Body of pancreas (tissue), 4 donors: ENCODE measurements around the gene ZNF441. TPM values are rescaled to one million over a fixed set of nuclear protein-coding genes. Genes with fewer than 3 reads are reported as not detected.

Experiments used
- ATAC-seq: fragments of 150-250 bp; one replicate; pipeline ENCODE4 v1.9.1; 2016
- DNase-seq, 4 donors: peaks; one replicate each; pipeline ENCODE4 v3.0.0-alpha.2; 2019
- H3K27ac ChIP-seq, 4 donors: fragments of 200-600 bp; sonication (generic); 1 replicate in 3 of 4; 2 replicates in 1 of 4; pipeline versions ENCODE4 v1.5.1 to v1.6.1; 2016 to 2019; ENCODE audit warnings: mild to moderate bottlenecking in 1 of 4, mixed read lengths in 1 of 4, moderate library complexity in 1 of 4
- H3K27me3 ChIP-seq, 2 donors: fragments of 200-600 bp; sonication (generic); one replicate each; pipeline ENCODE4 v1.6.0; 2016; ENCODE audit warnings: mild to moderate bottlenecking in 1 of 2
- H3K36me3 ChIP-seq, 2 donors: fragments of 200-600 bp; sonication (generic); replicated peaks in 1 of 2; 2 replicates each; pipeline ENCODE4 v1.5.1; 2016; ENCODE audit warnings: low read depth in 2 of 2; ENCODE audit not compliant: insufficient read depth in 1 of 2
- H3K4me1 ChIP-seq: fragments of 200-600 bp; sonication (generic); one replicate; pipeline ENCODE4 v1.6.0; 2016
- H3K4me3 ChIP-seq, 2 donors: fragments of 200-600 bp; sonication (generic); 1 replicate in 1 of 2; 2 replicates in 1 of 2; pipeline ENCODE4 v1.5.1; 2016 to 2019
- H3K9me3 ChIP-seq, 3 donors: fragments of 200-600 bp; sonication (generic); 1 replicate in 2 of 3; 2 replicates in 1 of 3; pipeline ENCODE4 v1.5.1; 2016
- POLR2A ChIP-seq, 3 donors: fragments of 450-650 bp; IDR thresholded peaks; one replicate each; pipeline ENCODE4 v1.6.1; 2016; ENCODE audit warnings: antibody characterized with exemption in 3 of 3, mild to moderate bottlenecking in 2 of 3
- WGBS, 2 donors: methylation state at CpG; one replicate each; pipeline ENCODE4 v1.1.5; 2017; 5-methylcytosine and 5-hydroxymethylcytosine counted together
- intact Hi-C: fragments of 100-400 bp; cut with DNase I; formaldehyde crosslinking; loops from one replicate; pipeline ENCODE4 v1.15.1; 2023
- total RNA-seq, 2 donors: library from RNA; depleted of rRNA; stranded (reverse); fragments of >200 nt; gene quantifications; one replicate each; pipeline ENCODE4 v1.1.0, GENCODE V29; 2016
- TF ChIP-seq, protein P1 (sequence below), 7 experiments: fragments of 450-650 bp in 4 of 7; fragments of 200-600 bp in 3 of 7; sonication (generic) in 3 of 7; IDR thresholded peaks; one replicate each; pipeline ENCODE4 v1.5.1; 2016 to 2019; ENCODE audit warnings: antibody characterized with exemption in 7 of 7

The ZNF441 gene
- 10 to 100 TPM in 1 of 2 donors, 1 to 10 TPM in 1; 7.3 to 13.8 TPM for total RNA-seq

DNA sequence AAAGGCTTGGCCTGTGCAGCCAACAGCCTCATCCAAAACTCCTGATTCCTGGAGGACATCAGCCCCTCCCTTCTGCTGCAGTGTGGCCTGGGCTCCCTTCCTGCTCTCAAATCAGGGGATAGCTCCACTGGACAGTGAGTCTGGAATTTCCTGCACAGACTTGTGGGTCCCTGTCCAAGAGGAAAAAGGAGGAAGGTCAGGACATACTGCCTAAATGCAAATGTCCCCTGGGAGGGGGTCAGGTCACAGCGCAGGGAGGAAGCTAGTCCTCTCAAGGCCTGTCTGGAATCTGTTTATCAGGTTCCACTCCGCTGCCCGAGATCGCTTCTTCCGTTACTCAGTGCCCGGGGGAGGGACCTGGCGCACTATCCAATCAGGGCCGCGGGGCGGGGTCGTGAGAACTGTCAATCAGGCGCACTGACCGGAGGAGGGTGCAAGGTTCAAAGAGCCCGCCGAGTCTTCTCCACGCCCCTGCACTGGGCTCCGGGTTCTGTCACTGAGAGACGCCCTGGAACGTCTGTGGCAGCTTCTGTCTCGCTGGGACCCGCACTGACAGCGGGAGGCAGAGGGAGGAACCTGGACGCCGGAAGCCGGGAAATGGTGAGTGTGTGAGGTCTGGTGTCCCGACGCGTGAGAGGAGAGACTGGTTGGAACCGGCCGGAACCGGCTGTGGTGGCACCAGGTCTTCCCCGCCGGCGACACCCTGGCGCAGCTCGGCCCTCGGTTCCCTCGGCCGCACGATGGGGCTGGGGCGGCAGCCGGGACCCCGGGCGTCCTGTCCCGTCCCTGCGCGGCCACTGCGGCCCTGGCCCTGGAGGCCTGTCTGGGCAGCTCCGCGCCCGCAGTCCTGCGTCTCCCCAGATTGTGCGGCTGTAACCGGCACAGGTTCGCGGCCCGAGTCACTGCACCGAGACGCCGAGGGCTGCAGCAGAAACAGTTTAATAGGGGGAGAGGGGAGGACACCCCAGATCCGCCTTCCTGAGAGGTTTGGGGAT, at the start of gene ZNF441:
TSS of gene ZNF441 (plus strand) at position 404 of the 995 bp plus-strand sequence. CDS start at position 598, 194 bp downstream.
- Histone ChIP-seq H3K9me3 (peaks cover 0 to under 1% (median 0%) of the 10 kb centered on the region in 3 donors), H3K4me1 (peaks cover 17% of the 10 kb centered on the region), H3K36me3 (no peaks in the 10 kb centered on the region), H3K4me3 (peak within 1 kb of the TSS; percentile 62 to 83), H3K27ac (peak within 1 kb of the TSS; percentile 86 to 97 (median 94)), H3K27me3 (no peaks in the 10 kb centered on the region)
- ATAC-seq = peak; percentile 98
- TF ChIP-seq POLR2A (IDR thresholded peaks at IDR 0.05) = peak; percentile 39 to 83 (median 77)
- TF ChIP-seq, protein P1, sequence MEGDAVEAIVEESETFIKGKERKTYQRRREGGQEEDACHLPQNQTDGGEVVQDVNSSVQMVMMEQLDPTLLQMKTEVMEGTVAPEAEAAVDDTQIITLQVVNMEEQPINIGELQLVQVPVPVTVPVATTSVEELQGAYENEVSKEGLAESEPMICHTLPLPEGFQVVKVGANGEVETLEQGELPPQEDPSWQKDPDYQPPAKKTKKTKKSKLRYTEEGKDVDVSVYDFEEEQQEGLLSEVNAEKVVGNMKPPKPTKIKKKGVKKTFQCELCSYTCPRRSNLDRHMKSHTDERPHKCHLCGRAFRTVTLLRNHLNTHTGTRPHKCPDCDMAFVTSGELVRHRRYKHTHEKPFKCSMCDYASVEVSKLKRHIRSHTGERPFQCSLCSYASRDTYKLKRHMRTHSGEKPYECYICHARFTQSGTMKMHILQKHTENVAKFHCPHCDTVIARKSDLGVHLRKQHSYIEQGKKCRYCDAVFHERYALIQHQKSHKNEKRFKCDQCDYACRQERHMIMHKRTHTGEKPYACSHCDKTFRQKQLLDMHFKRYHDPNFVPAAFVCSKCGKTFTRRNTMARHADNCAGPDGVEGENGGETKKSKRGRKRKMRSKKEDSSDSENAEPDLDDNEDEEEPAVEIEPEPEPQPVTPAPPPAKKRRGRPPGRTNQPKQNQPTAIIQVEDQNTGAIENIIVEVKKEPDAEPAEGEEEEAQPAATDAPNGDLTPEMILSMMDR (IDR thresholded peaks at IDR 0.05) = no peak
- DNase-seq = peak; percentile 96 to 99 (median 98)
- WGBS, 2 donors = 0% methylated on average over 13 to 61 of the region's 61 CpGs
- intact Hi-C loops = no loop called here

DNA sequence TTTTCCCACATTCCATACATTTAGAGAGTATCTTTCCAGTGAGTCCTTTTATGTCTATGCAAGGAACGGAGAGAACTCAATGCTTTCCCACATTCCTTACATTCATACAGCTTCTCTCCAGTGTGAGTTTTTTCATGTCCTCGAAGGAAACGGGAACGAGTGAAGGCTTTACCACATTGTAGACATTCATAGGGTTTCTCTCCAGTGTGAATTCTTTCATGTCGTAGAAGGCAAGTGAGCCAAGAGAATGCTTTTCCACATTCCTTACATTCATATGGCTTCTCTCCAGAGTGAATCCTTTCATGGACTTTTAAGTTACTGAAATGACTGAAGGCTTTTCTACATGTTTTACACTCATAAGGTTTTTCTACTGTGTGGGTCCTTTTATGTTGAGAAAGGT, 45.1 kb upstream of the ZNF441 start:
- intact Hi-C loops = no loop called here
- ATAC-seq (no peak), DNase-seq (no peak)
- no peak overlapping the region for H3K27ac ChIP-seq
- WGBS, 2 donors = 89 to 98% methylated on average over 5 of the region's 5 CpGs
- no peak overlapping the region for H3K4me3 ChIP-seq
- H3K36me3 ChIP-seq = peaks cover 11 to 13% of the 10 kb centered on the region in 2 donors
- H3K4me1 ChIP-seq = no peaks in the 10 kb centered on the region
- no peaks in the 10 kb centered on the region for H3K27me3 ChIP-seq
- H3K9me3 ChIP-seq = peaks cover 0 to 12% (median 0%) of the 10 kb centered on the region in 3 donors
- TF ChIP-seq, protein P1 (IDR thresholded peaks at IDR 0.05) = no peak
- TF ChIP-seq POLR2A (IDR thresholded peaks at IDR 0.05) = no peak

DNA sequence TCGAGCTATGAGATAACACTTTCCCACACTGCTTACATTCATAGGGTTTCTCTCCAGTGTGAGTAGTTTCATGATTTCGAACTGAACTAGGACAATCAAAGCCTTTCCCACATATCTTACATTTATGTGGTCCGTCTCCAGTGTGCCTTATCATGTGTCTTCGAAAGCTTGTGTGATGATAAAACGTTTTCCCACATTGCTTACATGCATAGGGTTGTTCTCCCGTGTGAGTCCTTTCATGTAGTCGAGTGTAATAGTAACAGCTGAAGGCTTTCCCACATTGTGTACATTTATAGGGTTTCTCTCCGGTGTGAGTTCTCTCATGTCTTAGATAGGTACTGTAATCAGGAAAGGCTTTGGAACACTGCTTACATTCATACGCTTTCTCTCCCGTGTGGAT, 44.4 kb upstream of the ZNF441 start:
- Histone ChIP-seq H3K9me3 (peaks cover 0 to 12% (median 0%) of the 10 kb centered on the region in 3 donors), H3K4me3 (no peak overlapping the region), H3K27ac (no peak overlapping the region), H3K27me3 (no peaks in the 10 kb centered on the region), H3K4me1 (no peaks in the 10 kb centered on the region), H3K36me3 (peaks cover 11 to 13% of the 10 kb centered on the region in 2 donors)
- 93% methylated on average over 10 of the region's 10 CpGs for WGBS, 2 donors
- ATAC-seq = no peak
- TF ChIP-seq, protein P1 (IDR thresholded peaks at IDR 0.05) = no peak
- no peak for TF ChIP-seq POLR2A (IDR thresholded peaks at IDR 0.05)
- intact Hi-C loops = no loop called here
- DNase-seq = no peak

DNA sequence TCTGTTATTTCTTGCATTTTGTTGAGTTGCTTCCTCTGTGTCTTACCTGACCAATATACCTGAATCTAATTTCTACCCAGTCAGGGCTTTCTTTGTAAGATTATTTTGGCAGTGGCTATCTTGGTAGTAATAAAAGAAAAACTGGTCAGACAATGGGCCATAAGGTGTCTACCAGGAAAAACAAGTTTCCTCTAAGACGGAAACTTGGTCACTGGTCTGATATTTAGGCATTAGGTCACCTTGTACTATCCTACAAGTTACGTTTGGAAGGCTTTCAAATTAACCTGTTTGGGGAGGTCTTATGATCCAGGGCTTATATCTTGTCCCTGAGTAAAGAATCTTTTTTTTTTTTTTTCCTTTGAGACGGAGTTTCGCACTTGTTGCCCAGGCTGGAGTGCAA, 37.2 kb upstream of the ZNF441 start:
- intact Hi-C loops = no loop called here
- ATAC-seq (no peak), DNase-seq (no peak)
- 90 to 93% methylated on average over 4 of the region's 4 CpGs for WGBS, 2 donors
- no peaks in the 10 kb centered on the region for H3K36me3 ChIP-seq
- no peaks in the 10 kb centered on the region for H3K27me3 ChIP-seq
- H3K4me1 ChIP-seq = no peaks in the 10 kb centered on the region
- H3K9me3 ChIP-seq = no peaks in the 10 kb centered on the region
- no peak overlapping the region for H3K27ac ChIP-seq
- TF ChIP-seq POLR2A (IDR thresholded peaks at IDR 0.05) = no peak
- TF ChIP-seq, protein P1 (IDR thresholded peaks at IDR 0.05) = no peak
- H3K4me3 ChIP-seq = no peak overlapping the region
